ENCODE results near the gene CDC23.
"Not testable (repeated sequence)": the region's sequence is repeated elsewhere in the genome, so short reads cannot be mapped to it uniquely, and the experiment has no call there.

The CDC23 gene

GRCh38 chr5:138213161-138214029 lies at the start of gene CDC23:
Gene CDC23, minus strand, starts transcription at chr5:138213323. Its CDS starts 11 bp downstream, at chr5:138213312.
- peak; percentile 66 to 76 for DNase-seq (ENCODE audit: low read depth in 2 of 2, low spot score in 1 of 2)

GRCh38 chr5:138258704-138259292 lies 45.7 kb upstream of the CDC23 start:
- no peak for DNase-seq (ENCODE audit: low read depth in 2 of 2, low spot score in 1 of 2)

- DNase-seq (ENCODE audit: low read depth in 2 of 2, low spot score in 1 of 2): no peak
These were observed 44.5 kb upstream of the CDC23 start for GRCh38 chr5:138257583-138257982.

GRCh38 chr5:138252944-138253343 lies 39.8 kb upstream of the CDC23 start:
- DNase-seq (ENCODE audit: low read depth in 2 of 2, low spot score in 1 of 2): no peak

GRCh38 chr5:138247800-138248199 lies 34.7 kb upstream of the CDC23 start:
- DNase-seq (ENCODE audit: low read depth in 2 of 2, low spot score in 1 of 2): not testable (repeated sequence)

- no peak for DNase-seq (ENCODE audit: low read depth in 2 of 2, low spot score in 1 of 2)
These were observed 33.7 kb upstream of the CDC23 start for GRCh38 chr5:138246822-138247221.

GRCh38 chr5:138246334-138246733 lies 33.2 kb upstream of the CDC23 start:
- DNase-seq (ENCODE audit: low read depth in 2 of 2, low spot score in 1 of 2): no peak

GRCh38 chr5:138245717-138246116 lies 32.6 kb upstream of the CDC23 start:
- DNase-seq (ENCODE audit: low read depth in 2 of 2, low spot score in 1 of 2): no peak

GRCh38 chr5:138243794-138244193 lies 30.7 kb upstream of the CDC23 start:
- DNase-seq (ENCODE audit: low read depth in 2 of 2, low spot score in 1 of 2): no peak

GRCh38 chr5:138241688-138242571 lies 28.8 kb upstream of the CDC23 start:
- DNase-seq (ENCODE audit: low read depth in 2 of 2, low spot score in 1 of 2): no peak

GRCh38 chr5:138240650-138241385 lies 27.7 kb upstream of the CDC23 start:
- no peak for DNase-seq (ENCODE audit: low read depth in 2 of 2, low spot score in 1 of 2)

- no peak for DNase-seq (ENCODE audit: low read depth in 2 of 2, low spot score in 1 of 2)
These were observed 24.9 kb upstream of the CDC23 start for GRCh38 chr5:138238034-138238433.

- no peak for DNase-seq (ENCODE audit: low read depth in 2 of 2, low spot score in 1 of 2)
These were observed 21.5 kb upstream of the CDC23 start for GRCh38 chr5:138234651-138235050.

GRCh38 chr5:138233280-138233679 lies 20.2 kb upstream of the CDC23 start:
- no peak for DNase-seq (ENCODE audit: low read depth in 2 of 2, low spot score in 1 of 2)

- DNase-seq (ENCODE audit: low read depth in 2 of 2, low spot score in 1 of 2): no peak
These were observed 18.0 kb upstream of the CDC23 start for GRCh38 chr5:138230981-138231589.

- DNase-seq (ENCODE audit: low read depth in 2 of 2, low spot score in 1 of 2): no peak
These were observed 17.1 kb upstream of the CDC23 start for GRCh38 chr5:138230261-138230660.

GRCh38 chr5:138229387-138229786 lies 16.3 kb upstream of the CDC23 start:
- no peak for DNase-seq (ENCODE audit: low read depth in 2 of 2, low spot score in 1 of 2)

- no peak for DNase-seq (ENCODE audit: low read depth in 2 of 2, low spot score in 1 of 2)
These were observed 13.8 kb upstream of the CDC23 start for GRCh38 chr5:138226910-138227309.

GRCh38 chr5:138224712-138225111 lies 11.6 kb upstream of the CDC23 start:
- no peak for DNase-seq (ENCODE audit: low read depth in 2 of 2, low spot score in 1 of 2)

GRCh38 chr5:138223532-138223931 lies 10.4 kb upstream of the CDC23 start:
- no peak for DNase-seq (ENCODE audit: low read depth in 2 of 2, low spot score in 1 of 2)
